OCI-LY3 (cell line): ENCODE measurements around the gene EML1.

ENCODE experiments used
- CTCF ChIP-seq: fragments of 200-600, 300-600 bp; sonication (generic); IDR thresholded peaks from 2 replicates; pipeline ENCODE4 v1.5.1; 2014; ENCODE audit warnings: antibody characterized with exemption, low read length, low read depth
- EZH2phosphoT487 ChIP-seq: fragments of 200-600 bp; shearing (Covaris generic); IDR thresholded peaks from 2 replicates; pipeline ENCODE4 v1.6.1; 2018; ENCODE audit warnings: antibody characterized with exemption, mixed run types, low read depth

DNA sequence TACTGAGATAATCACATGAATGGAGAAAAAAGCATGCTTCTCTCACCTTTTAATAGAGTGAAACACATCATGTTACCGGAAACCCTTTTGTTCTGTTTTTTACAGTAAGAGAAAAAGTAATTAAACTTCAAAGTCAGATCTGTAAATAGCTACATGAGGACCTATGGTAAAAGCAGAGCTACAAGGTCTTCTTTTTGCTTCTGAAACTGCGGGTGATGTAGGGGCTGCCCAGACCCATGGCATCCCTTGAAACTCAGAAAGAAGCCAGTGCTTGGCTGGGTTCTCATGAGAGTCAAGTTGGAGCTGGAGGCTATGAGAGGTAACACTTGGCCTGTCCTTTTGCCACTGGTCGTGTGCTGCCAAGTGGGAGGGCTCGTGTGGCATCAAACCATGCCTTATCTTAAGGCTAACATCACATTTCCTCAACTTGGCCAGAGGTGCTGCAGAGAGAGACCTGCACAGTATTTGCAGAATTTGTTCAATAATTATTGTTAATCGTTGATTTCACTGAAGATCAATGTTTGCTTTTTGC, 47.6 kb downstream of the EML1 start:
- TF ChIP-seq CTCF = no peak
- TF ChIP-seq EZH2phosphoT487 = no peak
